ENCODE results near the gene KREMEN2. TPM values are rescaled to one million over a fixed set of nuclear protein-coding genes. Genes with fewer than 3 reads are reported as not detected.

KREMEN2 gene
- total and polyA plus RNA-seq, 2 donors (not counting 3 experiments of a cell fraction or from before 2014, with no cell fraction given), result not detected

DNA sequence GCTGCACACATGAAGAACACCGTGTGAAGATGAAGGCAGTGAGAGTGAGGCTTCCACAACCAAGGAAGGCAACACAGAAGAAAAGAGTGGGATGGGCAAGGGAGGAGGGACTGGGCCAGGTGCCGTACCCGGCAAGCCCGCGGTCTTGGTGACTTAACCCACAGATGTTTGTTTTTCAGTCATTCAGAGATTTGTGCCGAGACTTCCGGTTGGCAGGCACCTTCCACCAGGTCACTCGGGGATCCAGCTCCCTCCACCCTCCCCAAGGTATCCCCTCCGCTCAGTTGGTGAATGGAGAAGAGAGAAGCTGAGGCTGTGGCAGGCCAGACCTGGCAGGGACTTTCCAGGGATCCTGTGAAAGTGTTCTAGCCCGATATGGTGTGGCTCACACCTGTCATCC lies 4.9 kb upstream of the KREMEN2 start:
- H2AFZ ChIP-seq (ENCODE audit: low read depth, low read length), result no peak overlapping the region
- ChIA-PET CTCF (interaction anchor here (1.8 kb wide), 1 partner anchor 11 kb away, joined by 5 read pairs; the partner anchor contains the start of gene PAQR4), POLR2A (no interaction called here)
- intact Hi-C loops (cut with micrococcal nuclease), result no loop called here
- H3K4me1 ChIP-seq (ENCODE audit: control insufficient read depth, extremely low read depth, insufficient read depth, low read length), result peaks cover under 1% of the 10 kb centered on the region
- no peak for DNase-seq (ENCODE audit: low read depth, low spot score)
- no peak overlapping the region for H3K27ac ChIP-seq (ENCODE audit: insufficient read depth, low read depth, low read length)
- FAIRE-seq, result no peak
- no peak overlapping the region for H3K4me2 ChIP-seq (ENCODE audit: insufficient read depth, low read length)
- H3K27me3 ChIP-seq (ENCODE audit: control insufficient read depth in 2 of 2, insufficient read depth in 2 of 2, low read length in 2 of 2), result peaks cover 13 to 18% of the 10 kb centered on the region in 2 experiments
- no peaks in the 10 kb centered on the region for H3K9me3 ChIP-seq (replicated peaks; ENCODE audit: control insufficient read depth, insufficient read depth, low read length)
- TF ChIP-seq, protein P1, sequence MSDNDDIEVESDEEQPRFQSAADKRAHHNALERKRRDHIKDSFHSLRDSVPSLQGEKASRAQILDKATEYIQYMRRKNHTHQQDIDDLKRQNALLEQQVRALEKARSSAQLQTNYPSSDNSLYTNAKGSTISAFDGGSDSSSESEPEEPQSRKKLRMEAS (IDR thresholded peaks at IDR 0.05; ENCODE audit: insufficient read depth, insufficient read length), result no peak
- TF ChIP-seq CTCF (IDR thresholded peaks at IDR 0.05; ENCODE audit: extremely low read depth in 1 of 2, insufficient read depth in 1 of 2, low read depth in 1 of 2, low read length in 2 of 2), result no peak
- no peaks in the 10 kb centered on the region for H3K36me3 ChIP-seq (ENCODE audit: control insufficient read depth in 2 of 2, extremely low read depth in 1 of 2, insufficient read depth in 2 of 2, low read length in 2 of 2)
- no peaks in the 10 kb centered on the region for H3K79me2 ChIP-seq (ENCODE audit: control insufficient read depth, insufficient read depth, low read length)
- H3K9ac ChIP-seq (replicated peaks; ENCODE audit: extremely low read depth, insufficient read depth, low read length), result no peak overlapping the region
- no peaks in the 10 kb centered on the region for H4K20me1 ChIP-seq (replicated peaks; ENCODE audit: control insufficient read depth, extremely low read depth, insufficient read depth, low read length)
- H3K9me1 ChIP-seq (replicated peaks; ENCODE audit: control insufficient read depth, extremely low read depth, insufficient read depth, low read length), result no peaks in the 10 kb centered on the region
- H3K4me3 ChIP-seq (replicated peaks in 1 of 3; ENCODE audit: insufficient read depth in 1 of 3, low read depth in 1 of 3, low read length in 3 of 3), result no peak overlapping the region
- dilution Hi-C loops (cut with MboI; ENCODE audit: extremely low pct_ligation_motif_present, low sequenced_read_pairs), result no loop called here
- BruUV-seq (replicated peaks), result no TSS peak

DNA sequence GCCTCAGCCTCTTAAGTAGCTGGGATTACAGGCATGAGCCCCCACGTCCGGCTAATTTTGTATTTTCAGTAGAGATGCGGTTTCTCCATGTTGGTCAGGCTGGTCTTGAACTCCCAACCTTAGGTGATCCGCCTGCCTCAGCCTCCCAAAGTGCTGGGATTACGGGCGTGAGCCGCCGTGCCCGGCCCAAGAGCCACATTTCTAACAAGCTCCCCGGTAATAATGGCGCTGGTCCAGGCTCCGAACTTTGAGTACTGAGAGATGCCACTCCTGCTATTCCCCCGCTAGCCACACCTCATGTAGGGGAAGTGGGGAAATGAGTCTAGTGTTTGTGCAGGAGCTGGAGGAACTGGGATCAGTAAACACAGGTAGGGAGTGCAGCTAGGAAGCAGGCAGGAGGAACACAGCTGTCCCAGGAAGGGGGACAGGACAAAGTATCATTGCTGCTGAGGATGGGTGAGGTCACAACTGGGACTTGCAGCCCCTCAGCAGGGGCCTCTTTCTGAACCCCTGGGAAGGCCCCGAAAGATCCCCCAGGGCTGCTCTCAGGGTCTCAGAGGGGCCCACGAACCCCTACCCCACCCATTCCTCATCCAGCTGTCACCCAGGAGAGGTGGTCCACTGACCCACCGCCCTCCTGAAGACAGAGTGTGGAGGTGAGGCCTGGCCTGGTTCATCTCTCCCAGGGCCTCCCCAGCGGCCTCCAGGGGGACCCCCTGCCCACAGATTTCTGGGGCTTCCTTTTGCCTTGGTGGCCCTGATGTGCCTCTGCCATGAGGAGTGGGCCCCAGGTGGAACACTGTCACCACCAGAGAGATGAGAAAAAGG lies 3.7 kb upstream of the KREMEN2 start:
- FAIRE-seq (no peak), DNase-seq (ENCODE audit: low read depth, low spot score) (no peak)
- Histone ChIP-seq H3K4me1 (ENCODE audit: control insufficient read depth, extremely low read depth, insufficient read depth, low read length) (peaks cover 7% of the 10 kb centered on the region), H3K9ac (replicated peaks; ENCODE audit: extremely low read depth, insufficient read depth, low read length) (no peak overlapping the region), H3K9me1 (replicated peaks; ENCODE audit: control insufficient read depth, extremely low read depth, insufficient read depth, low read length) (no peaks in the 10 kb centered on the region), H3K4me2 (ENCODE audit: insufficient read depth, low read length) (no peak overlapping the region), H3K27me3 (ENCODE audit: control insufficient read depth in 2 of 2, insufficient read depth in 2 of 2, low read length in 2 of 2) (peaks cover 19 to 29% of the 10 kb centered on the region in 2 experiments), H3K4me3 (replicated peaks in 1 of 3; ENCODE audit: insufficient read depth in 1 of 3, low read depth in 1 of 3, low read length in 3 of 3) (no peak overlapping the region), H4K20me1 (replicated peaks; ENCODE audit: control insufficient read depth, extremely low read depth, insufficient read depth, low read length) (no peaks in the 10 kb centered on the region), H3K9me3 (replicated peaks; ENCODE audit: control insufficient read depth, insufficient read depth, low read length) (no peaks in the 10 kb centered on the region), H3K79me2 (ENCODE audit: control insufficient read depth, insufficient read depth, low read length) (no peaks in the 10 kb centered on the region), H3K36me3 (ENCODE audit: control insufficient read depth in 2 of 2, extremely low read depth in 1 of 2, insufficient read depth in 2 of 2, low read length in 2 of 2) (no peaks in the 10 kb centered on the region), H2AFZ (ENCODE audit: low read depth, low read length) (no peak overlapping the region), H3K27ac (ENCODE audit: insufficient read depth, low read depth, low read length) (no peak overlapping the region)
- dilution Hi-C loops (cut with MboI; ENCODE audit: extremely low pct_ligation_motif_present, low sequenced_read_pairs), result no loop called here
- intact Hi-C loops (cut with micrococcal nuclease), result loop anchor here (1.0 kb wide), 1 partner anchor 122 kb away; no protein-coding TSS in a partner anchor
- POLR2A ChIA-PET, result no interaction called here
- TF ChIP-seq GATA2 (IDR thresholded peaks at IDR 0.05; ENCODE audit: insufficient read depth, insufficient read length, low read depth, low read length), result no peak
- no peak for TF ChIP-seq FOS (IDR thresholded peaks at IDR 0.05; ENCODE audit: borderline replicate concordance, insufficient read depth, low read length)
- TF ChIP-seq, protein P1 (IDR thresholded peaks at IDR 0.05; ENCODE audit: insufficient read depth, insufficient read length), result no peak
- TF ChIP-seq POLR2AphosphoS5 (IDR thresholded peaks at IDR 0.05; ENCODE audit: insufficient read depth, low read depth, low read length), result no peak
- TF ChIP-seq CTCF (IDR thresholded peaks at IDR 0.05; ENCODE audit: extremely low read depth in 1 of 2, insufficient read depth in 1 of 2, low read depth in 1 of 2, low read length in 2 of 2), result no peak
- TF ChIP-seq EZH2 (IDR thresholded peaks at IDR 0.05; ENCODE audit: borderline replicate concordance, low read depth, low read length, severe bottlenecking), result no peak
- no peak for TF ChIP-seq MYC (IDR thresholded peaks at IDR 0.05; ENCODE audit: low read depth, low read length)
- TF ChIP-seq JUN (IDR thresholded peaks at IDR 0.05; ENCODE audit: borderline replicate concordance, insufficient read depth, insufficient read length, low read depth), result no peak
- TF ChIP-seq POLR2A (IDR thresholded peaks at IDR 0.05; ENCODE audit: low read depth, low read length), result no peak
- BruUV-seq (replicated peaks), result no TSS peak
- CTCF ChIA-PET, result interaction anchor here (0.6 to 1.8 kb wide), 3 partner anchors 9 to 33 kb away, joined by 5 to 7 read pairs (median 5); partner anchors contain the start of gene PAQR4

All from endothelial cell of umbilical vein (primary cell).